Natural killer cell treated with Interleukin-12 subunit alpha and Interleukin-12 subunit beta and Interleukin-15 and Interleukin-18, amount 100 ng/mL, for 72 hours (primary cell): Measurements from ENCODE around the gene SLC5A12. TPM values are rescaled to one million over a fixed set of nuclear protein-coding genes. Genes with fewer than 3 reads are reported as not detected.

ENCODE experiments used
- total RNA-seq, 2 donors: library from RNA; stranded (reverse); gene quantifications; one replicate each; pipeline ENCODE4 v1.2.3, GENCODE V29; 2022

SLC5A12 gene
- total RNA-seq, 2 donors from 2014 or later, result not detected

Other genes with a start within 250 kb of the SLC5A12 start
- gene MUC15, start 149.8 kb downstream of the SLC5A12 start, total RNA-seq, result not detected